GM18499 (cell line): ENCODE data around the gene DGKG.

Experiments
- ATAC-seq: cut with Tn5 transposase; IDR thresholded peaks from one replicate; pipeline ENCODE4 v1.9.1; 2021; ENCODE audit warnings: moderate number of reproducible peaks; ENCODE audit not compliant: insufficient read depth, unreplicated experiment

DGKG gene

GRCh38 chr3:186121278-186121677 lies 240.8 kb downstream of the DGKG start:
- ATAC-seq: no peak

DNA sequence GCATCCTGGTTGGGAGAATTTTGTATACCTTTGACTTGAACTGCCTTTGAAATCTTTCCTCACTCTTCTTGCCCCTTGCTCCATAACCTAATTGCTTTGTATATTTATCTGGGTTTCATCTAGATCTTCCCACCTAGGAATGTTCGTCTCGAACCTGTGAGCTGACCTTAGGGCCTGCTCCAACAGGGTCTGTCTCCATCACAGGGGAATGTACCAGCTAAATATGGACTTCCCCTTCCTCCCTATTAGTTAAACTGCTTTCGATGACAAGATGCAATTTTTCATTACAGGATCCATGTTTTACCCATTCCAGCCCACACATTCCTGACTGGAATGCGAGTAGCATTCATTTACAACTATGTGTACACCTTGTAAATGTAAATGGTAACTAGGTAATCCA lies 242.5 kb downstream of the DGKG start:
- ATAC-seq: no peak

GRCh38 chr3:186118692-186119091 lies 243.3 kb downstream of the DGKG start:
- no peak for ATAC-seq

- no peak for ATAC-seq
Measured at GRCh38 chr3:186117521-186118134, 244.4 kb downstream of the DGKG start.

- no peak for ATAC-seq
Measured at GRCh38 chr3:186115239-186115996, 246.6 kb downstream of the DGKG start.

GRCh38 chr3:186110975-186111974 lies 250.8 kb downstream of the DGKG start:
- no peak for ATAC-seq

DNA sequence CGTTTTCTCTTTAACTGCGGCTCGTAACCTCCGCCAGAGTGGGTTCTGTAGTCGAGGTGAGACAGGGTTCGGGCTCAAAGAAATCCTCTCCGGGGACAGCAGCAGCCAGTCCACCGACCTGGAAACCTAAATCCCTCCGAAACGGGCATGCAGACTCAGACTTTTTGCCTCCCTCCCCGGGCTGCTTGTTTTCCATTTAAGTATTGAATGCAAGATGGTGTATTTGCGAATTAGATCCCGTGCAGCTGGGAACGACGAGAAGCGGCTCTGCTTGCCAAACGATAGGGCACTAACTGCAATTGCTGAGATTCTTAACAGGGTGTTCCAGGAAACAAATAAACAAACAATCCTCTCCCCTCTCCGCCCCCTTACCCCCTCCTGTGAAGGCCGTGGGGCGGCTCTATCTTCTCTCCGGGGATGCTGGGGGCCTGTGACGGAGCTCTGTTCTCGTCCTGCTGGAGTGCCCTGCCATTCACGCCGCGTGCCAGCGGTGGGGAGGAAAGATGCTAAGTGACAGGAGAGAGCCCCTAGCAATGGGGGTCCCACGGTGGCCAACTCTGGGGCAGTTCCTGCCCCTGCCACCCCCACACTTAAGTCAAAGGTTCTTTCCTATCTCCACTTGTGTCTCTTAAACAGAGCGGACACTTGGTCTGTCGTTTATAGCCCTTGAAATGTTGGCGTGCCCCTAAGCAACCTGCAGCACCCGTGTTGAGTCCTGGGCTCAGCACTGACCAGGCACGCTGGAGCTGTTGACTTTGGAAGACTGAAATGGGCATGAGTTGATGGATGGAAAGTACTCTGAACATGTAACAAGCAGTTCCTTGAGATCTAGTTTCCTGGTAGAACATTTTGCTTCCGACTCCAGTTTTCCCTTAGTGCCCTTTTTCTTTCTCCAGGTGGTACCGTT lies 251.9 kb downstream of the DGKG start:
- ATAC-seq: no peak

DNA sequence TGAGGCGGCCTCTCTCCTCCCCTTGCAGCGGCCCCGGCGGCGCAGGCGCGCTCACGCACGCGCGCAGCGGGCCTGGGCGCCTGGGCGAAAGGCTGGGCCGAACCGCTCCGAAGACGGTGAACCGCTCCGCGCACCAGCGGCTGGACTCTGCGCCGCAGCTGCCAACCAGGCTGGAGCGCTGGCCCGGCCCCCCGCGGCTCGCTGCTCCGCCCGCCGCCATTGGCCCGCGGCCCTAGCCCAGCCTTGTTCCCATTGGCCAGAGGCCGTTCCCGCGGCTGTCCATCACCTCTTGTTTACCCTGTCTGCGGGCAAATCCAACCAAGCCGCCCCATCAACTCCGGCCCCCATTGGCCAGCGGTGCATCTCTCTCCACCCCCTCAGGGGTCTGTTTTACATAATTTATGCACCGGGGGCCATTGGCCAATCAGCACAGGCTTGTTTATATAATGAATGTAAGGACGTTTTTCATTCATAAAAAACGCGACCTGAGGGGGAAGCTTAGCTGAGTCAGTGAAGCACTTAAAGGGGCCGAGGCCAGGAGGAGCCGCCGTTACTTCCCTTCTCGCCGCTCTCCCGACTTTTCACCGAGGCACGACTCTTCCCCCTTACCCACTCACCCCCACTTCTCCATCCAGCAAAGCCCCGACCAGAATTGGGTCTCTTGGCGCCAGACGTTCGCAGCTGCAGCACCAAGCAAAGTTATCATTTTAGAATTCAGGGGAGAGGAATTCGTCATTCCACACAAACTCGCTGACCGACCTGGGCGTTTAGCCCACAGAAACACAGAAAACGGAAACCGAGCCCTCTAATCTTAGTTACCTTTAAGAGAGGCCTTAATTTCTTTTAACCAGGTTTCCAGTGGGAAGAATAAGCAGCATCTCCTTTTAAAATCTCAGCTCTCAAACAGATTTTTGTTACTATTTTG lies 252.8 kb downstream of the DGKG start, which contains the start of gene ETV5:
ETV5 (minus strand) TSS at position 149 of the 925 bp plus-strand sequence. CDS start 3,221 bp downstream, outside the sequence.
- peak; percentile 95 for ATAC-seq

- no peak for ATAC-seq
Measured at GRCh38 chr3:186108106-186108940, 253.7 kb downstream of the DGKG start.

GRCh38 chr3:186107215-186108105 lies 254.6 kb downstream of the DGKG start:
- ATAC-seq: no peak

GRCh38 chr3:186105543-186105942 lies 256.5 kb downstream of the DGKG start:
- ATAC-seq: no peak

DNA sequence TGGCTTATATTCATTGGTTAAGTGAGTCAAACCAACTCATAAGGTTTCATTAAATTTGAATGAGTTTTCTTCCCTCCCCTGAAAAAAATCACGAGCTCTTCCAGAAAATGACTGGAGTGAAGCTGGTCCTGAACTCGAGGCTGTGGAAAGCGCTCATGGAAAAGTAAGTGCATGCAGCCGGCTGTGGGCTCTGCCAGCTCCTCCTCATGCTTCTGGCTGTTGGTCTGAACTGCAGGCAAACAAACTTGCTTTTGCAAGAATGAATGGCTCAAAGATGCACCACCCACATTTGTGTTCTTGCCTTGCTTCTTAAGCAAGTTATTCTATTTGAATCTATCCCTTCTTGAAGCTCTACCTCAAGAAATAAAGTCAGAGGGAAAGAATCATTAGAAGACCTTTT lies 259.3 kb downstream of the DGKG start:
- no peak for ATAC-seq

DNA sequence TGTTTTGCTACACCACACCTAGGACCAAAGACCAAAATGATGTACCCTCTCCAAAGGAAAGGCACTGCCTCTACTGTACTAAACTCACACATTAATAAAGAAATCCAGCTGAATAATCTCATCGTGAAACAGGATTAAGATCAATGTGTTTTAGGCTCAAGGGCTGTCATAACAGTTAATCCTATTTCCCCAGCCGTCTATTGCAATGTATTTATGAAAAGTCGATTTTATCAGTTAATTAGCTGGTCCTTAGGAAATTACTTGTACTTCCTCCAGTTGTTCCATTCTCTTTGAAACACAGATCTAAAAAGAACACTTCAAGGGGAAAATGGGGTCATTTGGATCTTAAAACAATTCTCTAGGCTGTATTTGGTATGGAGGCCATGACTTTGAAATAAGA lies 261.6 kb downstream of the DGKG start:
- no peak for ATAC-seq

GRCh38 chr3:186099178-186099577 lies 262.9 kb downstream of the DGKG start:
- ATAC-seq: no peak

GRCh38 chr3:186098740-186099139 lies 263.3 kb downstream of the DGKG start:
- no peak for ATAC-seq

DNA sequence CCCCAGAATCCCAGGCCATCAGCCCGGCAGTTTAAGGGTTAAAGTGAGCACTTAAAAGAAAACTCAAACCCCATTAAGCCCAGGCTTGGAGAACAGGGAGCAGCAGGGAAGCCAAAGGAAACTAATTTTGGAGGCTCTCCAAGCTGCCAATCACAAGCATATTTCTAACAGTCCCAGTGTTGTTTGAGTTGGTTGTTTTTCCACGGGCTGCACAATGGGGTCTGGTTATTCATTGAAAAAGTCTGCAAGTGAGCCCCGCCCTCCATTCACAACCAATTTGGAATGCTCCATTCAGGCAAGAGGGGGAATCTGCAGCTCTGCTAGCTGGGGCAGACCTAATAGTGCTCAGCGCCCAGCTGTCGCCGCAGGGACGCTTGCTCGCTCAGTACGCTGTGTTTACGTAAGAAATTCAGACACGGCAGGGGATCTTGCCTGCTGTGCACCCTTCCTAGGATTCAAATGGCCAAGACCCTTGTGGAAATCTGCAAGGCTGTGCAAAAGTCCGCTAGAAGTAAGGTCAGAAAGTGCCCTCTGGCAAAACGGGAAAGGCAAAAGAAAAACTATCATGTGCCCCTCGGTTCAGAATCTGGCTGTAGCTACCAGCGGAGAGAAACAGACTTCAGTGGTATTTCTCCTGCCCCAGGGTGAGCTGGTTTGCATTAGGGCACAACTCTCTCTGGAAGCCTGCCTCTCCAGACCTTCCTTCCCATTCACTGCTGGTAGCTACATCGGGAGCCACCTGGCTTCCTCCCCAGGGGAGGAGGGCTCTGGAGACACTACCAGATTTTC lies 264.2 kb downstream of the DGKG start:
- ATAC-seq: no peak
